Measurements from ENCODE around the gene FBXO45.

- TF ChIP-seq POLR2AphosphoS5 (IDR thresholded peaks at IDR 0.05), result no peak
- no peak for TF ChIP-seq CTCF (IDR thresholded peaks at IDR 0.05)
Observed at GRCh38 chr3:196634829-196635228, 66.4 kb downstream of the FBXO45 start.
